GM18909 (cell line): ENCODE results near the gene HIGD1C.
"Not testable (repeated sequence)": the region's sequence is repeated elsewhere in the genome, so short reads cannot be mapped to it uniquely, and the experiment has no call there.

Experiments used
- ATAC-seq: cut with Tn5 transposase; IDR thresholded peaks from one replicate; pipeline ENCODE4 v1.9.1; 2021; ENCODE audit warnings: mild to moderate bottlenecking; ENCODE audit not compliant: unreplicated experiment, poor library complexity

Gene HIGD1C

DNA sequence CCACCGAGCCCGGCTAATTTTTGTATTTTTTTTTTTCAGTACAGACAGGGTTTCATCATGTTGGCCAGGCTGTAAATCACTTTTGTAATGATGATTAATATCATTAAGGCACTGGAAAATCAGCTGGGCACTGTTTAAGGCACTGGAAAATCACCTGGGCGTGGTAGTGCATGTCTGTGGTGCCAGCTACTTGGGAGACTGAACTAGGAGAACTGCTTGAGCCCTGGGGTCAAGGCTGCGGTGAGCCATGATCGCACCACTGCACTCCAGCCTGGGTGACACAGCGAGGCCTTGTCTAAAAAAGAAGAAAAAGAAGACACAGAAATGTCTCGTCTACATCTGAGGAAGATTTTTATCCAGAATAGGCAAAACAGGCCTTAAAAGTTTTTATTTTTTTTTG, 61.1 kb downstream of the HIGD1C start:
- ATAC-seq = no peak

DNA sequence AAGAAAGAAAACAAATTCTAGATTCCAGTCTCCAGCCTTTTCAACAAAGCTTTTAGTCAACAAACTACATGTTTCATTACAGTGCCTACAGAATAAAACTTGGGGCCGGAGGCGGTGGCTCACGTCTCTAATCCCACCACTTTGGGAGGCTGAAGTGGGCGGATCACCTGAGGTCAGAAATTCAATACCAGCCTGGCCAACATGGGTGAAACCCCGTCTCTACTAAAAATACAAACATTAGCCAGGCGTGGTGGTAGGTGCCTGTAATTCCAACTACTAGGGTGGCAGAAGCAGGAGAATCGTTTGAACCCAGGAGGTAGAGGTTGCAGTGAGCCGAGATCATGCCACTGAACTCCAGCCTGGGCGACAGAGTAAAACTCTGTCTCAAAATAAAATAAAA, 62.1 kb downstream of the HIGD1C start:
- not testable (repeated sequence) for ATAC-seq

DNA sequence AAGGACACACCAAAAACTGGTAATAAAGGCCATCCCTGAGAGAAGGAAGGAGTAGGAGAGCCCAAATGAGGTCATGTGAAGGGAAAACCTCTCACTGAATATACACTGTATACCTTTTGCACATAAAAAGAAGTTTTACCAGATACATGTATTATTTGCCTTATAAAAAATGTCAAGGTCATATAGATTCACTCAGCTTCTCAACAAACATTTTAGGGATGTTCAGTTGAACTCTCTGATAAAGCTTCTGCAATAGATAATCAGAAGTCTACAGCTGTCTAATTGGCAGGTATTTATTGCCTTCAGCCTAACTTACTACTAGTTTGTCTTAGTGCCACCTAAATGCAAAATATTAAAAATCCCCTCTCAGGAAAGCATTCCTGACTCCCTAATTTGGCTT, 65.1 kb downstream of the HIGD1C start:
- ATAC-seq = no peak

GRCh38 chr12:51018956-51019355, 66.6 kb downstream of the HIGD1C start:
- ATAC-seq = no peak

DNA sequence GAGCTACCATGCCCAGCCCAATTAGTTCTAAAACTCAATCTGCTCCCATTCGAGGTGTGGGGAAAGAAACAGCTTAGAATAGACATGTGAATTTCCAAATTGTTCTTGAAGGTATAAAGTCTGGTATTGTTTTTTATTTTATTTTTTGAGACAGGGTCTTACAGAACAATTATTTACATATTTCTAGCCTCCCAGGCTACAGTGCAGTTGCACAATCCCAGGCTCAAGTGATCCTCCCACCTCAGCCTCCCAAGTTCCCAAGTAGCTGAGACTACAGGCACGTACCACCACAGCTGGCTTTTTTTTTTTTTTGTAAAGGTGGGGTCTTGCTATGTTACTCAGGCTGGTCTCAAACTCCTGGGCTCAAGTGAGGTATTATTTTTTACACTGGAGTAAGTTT, 67.6 kb downstream of the HIGD1C start:
- no peak for ATAC-seq
